ENCODE data around the gene CELA2B.

GRCh38 chr1:15515022-15515663 lies 39.2 kb downstream of the CELA2B start:
- no peak for TF ChIP-seq CTCF (IDR thresholded peaks at IDR 0.05)
- no peak for TF ChIP-seq POLR2A (IDR thresholded peaks at IDR 0.05)
